Activated CD4-positive, alpha-beta T cell treated with anti-CD3 and anti-CD28 coated beads, Interleukin-2, amount 50 U/mL, for 48 hours (primary cell): Measurements from ENCODE around the gene PER1.

Source experiments
- DNase-seq, 2 experiments: peaks; one replicate each; pipeline ENCODE4 v3.0.0-alpha.2; 2020

The PER1 gene

GRCh38 chr17:8140065-8141029, 11.9 kb downstream of the PER1 start:
- no peak for DNase-seq

GRCh38 chr17:8138672-8139371, 13.4 kb downstream of the PER1 start:
- peak; percentile 98 for DNase-seq

DNA sequence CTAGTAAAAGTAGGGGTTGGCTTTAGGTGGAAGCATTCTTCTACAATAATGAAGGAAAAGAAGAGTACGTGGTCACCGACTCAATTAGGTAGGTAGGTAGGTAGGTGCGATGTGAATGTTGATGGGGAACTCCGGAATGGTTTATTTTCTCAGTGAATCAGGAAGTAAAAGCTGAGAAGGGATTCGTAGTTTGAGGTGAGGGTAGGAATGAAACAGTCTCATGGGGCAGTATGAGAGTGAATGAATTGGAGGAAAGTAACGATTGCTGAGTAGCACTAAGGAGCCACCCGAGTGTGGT, 13.9 kb downstream of the PER1 start:
- DNase-seq: no peak

DNA sequence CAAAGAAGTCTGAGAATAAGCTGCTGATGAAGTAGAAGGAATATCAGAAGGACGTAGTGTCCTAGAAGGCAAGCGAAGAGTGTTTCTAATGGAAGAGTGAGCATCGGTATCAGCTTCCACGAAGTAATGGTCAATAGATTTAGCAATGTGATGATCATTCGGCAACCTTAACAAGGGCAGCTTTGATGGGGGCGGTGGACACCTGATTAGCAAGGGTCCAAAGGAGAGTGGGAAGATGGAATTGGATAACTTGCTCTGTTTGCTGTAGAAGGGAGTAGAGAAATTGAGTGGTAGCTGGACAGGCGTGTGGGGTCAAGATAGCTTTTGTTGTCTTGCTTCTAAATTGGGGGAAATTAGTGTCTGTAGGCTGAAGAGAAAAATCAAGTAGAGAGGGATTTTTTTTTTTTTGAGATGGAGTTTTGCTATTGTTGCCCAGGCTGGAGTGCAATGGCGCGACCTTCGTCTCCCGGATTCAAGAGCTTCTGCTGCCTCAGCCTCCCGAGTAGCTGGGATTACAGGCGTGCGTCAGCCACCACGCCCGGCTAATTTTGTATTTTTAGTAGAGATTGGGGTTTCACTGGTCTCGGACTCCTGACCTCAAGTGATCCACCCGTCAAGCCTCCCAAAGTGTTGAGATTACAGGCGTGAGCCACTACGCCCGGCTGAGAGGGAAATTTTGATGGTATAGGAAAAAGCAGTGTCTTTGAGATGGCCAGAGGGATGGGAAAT, 14.4 kb downstream of the PER1 start:
- no peak for DNase-seq

DNA sequence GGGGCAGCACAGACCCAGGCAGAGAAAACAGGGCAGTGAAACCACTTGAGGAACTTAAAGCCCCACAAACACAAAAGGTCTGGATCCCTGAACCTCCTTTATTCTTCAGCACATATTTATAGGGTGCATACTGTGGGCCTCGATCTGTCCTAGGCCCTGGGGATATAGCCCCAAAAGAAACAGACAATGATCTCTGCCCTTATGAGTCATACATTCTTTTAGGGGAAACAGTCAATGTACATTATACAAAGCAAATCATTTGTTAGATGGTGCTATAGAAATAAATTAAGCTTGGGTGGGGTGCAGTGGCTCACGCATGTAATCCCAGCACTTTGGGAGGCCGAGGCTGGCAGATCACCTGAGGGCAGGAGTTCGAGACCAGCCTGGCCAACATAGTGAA, 18.3 kb downstream of the PER1 start:
- DNase-seq: no peak

DNA sequence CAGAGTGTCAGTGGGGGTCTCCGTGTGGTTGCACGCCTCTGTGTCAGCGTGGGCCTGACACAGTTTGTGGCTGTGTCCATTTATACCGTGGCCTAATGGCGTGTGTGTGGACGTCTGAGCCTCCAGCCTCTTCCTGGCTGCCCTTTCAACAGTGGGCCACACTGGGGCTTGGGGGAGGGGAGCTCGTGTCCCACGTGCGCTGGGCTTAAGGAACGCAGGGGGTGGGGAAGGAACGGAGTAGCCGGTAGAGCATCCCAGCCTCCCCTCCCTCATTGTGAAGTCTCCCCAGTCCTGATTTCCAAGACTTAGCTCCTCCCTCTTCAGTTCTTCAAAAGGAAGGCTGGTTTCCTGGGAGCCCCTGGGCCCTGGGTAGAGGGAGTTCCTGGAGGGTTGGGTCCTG, 18.8 kb downstream of the PER1 start:
- no peak for DNase-seq

DNA sequence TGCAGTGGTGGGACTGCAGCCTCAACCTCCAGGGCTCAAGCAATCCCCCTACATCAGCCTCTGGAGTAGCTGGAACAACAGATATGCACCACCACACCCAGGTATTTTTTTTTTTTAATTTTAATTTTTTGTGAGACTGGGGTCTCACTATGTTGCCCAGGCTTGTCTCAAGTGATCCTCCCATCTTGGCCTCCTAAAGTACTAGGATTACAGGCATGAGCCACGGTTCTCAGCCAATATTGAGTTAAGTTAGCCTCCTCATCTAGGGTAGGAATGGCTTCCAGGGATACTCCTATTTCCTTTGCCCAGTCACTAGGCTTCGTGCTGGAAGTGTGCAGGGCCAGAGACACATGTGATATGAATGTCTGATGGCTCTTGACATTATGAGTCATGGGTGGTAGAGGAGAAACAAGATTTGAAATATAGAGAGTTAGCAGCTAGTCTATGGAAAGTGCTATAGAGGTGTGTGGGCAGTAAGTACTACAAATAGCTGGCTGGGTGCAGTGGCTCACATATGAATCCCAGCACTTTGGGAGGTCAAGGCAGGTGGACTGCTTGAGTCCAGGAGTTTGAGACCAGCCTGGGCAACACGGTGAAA, 20.3 kb downstream of the PER1 start:
- DNase-seq: no peak

DNA sequence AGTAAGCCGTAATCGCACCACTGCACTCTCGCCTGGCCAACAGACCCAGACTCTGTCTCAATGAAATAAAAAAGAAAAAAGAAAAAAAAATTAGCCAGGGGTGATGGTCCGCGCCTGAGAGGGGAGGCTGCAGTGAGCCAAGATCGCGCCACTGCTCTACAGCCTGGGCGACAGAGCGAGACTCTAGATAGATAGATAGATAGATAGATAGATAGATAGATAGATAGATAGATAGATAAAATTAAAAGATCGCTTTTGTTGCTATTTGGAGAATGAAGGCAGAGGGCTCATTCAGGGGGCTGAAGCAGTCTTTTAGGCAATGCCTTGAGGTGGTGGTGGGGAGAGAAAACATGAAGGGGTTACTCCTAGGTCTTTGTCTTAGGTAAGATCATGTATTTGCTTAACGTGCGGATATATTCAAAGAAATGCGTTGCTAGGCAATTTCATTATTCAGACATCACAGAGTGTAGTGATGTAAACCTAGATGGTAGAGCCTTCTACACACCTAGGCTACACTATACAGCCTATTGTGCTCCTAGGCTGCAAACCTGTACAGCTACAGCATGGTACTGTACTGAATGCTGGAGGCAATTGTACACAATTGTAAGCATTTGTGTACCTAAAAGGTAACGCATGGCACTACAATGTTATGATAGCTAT, 23.9 kb downstream of the PER1 start:
- no peak for DNase-seq

GRCh38 chr17:8126491-8127066, 25.6 kb downstream of the PER1 start:
- peak; percentile 62 to 67 for DNase-seq

- peak; percentile 43 to 53 for DNase-seq
These were observed 26.2 kb downstream of the PER1 start for GRCh38 chr17:8125947-8126490.

GRCh38 chr17:8125154-8125946, 26.9 kb downstream of the PER1 start:
- DNase-seq: peak; percentile 93 to 94

GRCh38 chr17:8124350-8125153, 27.7 kb downstream of the PER1 start:
- peak in 1 of 2 experiments; percentile 52 for DNase-seq

DNA sequence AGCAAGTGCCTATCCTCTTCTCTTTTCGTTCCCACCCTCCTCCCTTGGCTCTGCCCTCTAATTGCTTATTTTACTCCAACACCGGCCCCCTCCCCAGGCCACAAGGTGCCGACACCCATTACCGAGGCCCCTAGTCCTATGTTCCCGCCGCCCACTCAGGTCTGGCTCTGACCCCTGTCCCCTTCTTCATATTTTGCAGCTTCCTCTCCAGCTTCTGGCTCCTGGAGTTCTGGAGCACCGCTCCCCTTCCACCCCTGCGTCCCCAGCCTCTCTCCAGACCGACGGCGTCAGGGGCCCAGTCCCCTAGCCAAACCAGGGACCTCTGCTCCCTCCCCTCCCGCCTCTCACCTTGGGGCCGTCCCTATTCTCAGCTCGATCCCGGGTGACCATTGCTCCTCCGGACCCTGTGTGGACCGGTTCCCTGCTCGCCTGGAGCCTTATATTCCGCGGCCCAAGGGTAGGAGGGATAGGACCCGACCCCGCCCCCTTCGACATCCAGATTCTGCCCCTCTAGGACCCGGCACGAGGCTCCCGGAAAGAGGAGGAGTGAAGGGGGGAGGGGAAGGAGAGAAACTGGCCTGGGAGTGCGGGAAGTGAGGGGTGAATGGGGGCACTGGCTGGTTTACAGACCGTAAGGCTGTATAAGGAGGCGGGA, 28.4 kb downstream of the PER1 start, which contains the start of gene HES7:
HES7 (minus strand) TSS at position 412 of the 655 bp plus-strand sequence; CDS start at position 390, 22 bp downstream.
- peak in 1 of 2 experiments; percentile 32 for DNase-seq

- peak; percentile 49 to 61 for DNase-seq
These were observed 29.1 kb downstream of the PER1 start for GRCh38 chr17:8122924-8123694.

DNA sequence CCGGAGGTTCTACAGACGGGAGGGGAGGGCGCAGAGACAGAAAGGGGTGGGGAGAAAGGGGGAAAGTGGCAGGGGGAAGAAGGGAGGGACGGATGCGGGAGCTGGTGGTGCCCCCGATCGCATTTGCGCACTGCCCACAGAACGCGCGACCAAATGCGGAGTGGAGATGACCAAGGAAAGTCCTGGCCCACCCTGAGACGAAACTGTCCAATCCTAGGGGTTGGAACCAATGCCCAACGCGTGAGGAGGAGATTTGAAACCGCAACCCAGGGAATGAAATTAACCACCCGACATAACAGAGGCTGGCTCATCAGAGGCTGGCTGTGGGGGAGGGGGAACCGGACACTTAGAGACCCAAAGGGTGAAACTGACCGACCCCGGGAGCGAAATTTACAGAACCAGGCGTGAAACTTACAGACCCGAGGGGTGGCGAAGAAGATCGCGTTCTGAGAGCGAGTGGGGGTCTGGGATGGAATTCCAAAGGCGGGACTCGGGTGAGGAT, 29.7 kb downstream of the PER1 start:
- DNase-seq: peak; percentile 40 to 54

DNA sequence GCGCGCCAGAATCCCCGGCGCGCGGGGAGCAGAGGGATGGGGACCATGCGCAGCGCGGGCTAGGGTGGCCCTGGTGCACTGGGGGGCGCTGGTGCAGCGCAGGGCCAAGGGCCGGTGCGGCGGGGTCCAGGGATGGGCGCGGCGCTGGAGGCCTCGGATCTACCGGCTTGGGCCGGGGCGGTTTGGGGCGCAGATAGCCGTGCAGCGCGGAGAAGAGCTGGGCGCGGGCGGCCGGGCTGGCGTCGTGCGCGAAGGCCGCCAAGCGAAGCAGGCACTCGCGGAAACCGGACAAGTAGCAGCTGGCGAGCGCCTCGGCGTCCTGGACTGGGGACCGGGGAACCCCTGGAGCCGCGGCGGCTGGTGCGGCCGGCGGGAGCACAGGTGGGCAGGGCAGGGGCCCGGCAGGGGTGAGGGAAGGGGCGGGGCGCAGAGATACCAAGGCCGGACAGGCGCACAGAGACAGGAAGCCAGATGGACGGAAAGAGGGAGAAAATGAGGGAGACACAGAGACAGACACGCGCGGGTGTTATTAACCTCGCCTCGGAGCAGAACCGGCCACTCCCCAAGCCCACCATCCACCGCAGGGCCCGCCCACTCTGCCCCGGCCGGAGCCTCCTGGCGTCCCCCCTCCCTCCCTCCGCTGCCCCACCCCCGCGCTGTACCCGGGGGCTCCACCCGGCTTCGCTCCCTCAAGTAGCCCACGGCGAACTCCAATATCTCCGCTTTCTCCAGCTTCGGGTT, 30.4 kb downstream of the PER1 start:
- peak; percentile 71 to 76 for DNase-seq

- no peak for DNase-seq
These were observed 30.9 kb downstream of the PER1 start for GRCh38 chr17:8121407-8121680.
